GM21515 (cell line): ENCODE measurements around the gene ELK3.
"Not testable (repeated sequence)": the region's sequence is repeated elsewhere in the genome, so short reads cannot be mapped to it uniquely, and the experiment has no call there.

ENCODE experiments used
- ATAC-seq: cut with Tn5 transposase; IDR thresholded peaks from one replicate; pipeline ENCODE4 v1.9.1; 2021; ENCODE audit not compliant: unreplicated experiment

The ELK3 gene

DNA sequence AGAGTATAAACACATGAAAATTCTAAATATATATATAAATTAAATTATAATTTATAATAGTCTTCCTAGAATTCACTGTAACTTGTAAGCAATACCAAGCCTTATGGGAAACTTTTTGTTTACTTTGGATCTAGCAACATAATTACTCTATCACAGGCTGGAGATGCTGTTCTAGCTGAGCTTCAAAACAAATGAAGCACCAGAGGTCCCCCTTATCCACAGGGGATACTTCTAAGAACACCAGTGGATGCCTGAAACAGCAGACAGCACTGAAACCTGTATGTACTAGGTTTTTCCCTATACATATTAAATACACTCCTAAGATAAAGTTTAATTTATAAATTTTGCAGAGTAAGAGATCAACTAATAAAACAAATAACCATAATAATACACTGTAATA is 109.5 kb downstream of the ELK3 start:
- no peak for ATAC-seq

DNA sequence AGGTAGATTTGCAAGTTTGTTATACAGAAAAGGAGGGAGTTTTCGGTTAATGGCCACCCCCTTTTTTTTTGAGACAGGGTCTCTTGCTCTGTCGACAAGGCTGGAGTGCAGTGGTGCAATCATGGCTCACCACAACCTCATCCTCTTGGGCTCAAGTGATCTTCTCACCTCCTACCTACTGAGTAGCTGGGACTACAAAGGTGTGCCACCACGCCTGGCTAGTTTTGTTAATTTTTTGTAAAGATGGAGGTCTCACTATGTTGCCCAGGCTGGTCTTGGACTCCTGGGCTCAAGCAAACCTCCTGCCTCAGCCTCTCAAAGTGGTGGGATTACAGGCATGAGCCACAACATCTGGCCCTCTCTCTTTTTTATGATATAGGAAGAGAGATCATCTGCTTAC is 111.5 kb downstream of the ELK3 start:
- ATAC-seq = no peak

DNA sequence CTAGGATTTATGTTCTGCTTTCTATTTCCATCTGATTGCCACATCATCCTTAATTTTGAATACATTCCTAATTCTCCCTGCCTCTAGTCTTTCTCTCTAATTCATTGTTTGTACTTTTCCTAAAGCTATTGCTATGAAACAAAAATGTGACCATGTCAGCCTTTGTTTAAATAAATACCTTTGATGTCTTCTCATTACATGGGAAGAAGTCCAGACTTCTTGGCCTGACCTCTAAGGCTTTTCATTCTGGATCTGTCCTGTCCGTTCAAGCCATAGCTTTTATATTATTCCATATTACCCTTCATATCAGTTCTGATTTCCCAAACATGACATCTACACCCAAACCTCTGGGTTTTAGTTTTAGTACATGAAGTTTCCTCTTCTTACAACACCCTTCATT is 114.7 kb downstream of the ELK3 start:
- no peak for ATAC-seq

DNA sequence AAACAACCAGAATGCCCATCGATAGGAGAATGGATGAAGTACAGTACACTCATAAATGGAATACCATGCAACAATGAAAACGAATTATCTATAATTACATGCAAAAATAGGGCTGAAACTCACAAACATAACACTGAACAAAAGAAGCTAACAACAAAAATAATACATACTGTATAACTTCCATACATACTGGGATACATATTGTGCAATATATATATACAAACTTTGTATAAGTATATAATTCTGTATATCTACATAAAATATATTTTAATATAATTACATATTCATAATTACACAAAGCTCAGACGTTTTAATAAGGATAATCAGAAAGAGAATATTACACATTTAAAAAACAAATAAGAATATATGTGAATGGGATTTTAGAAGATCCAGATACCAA is 115.9 kb downstream of the ELK3 start:
- no peak for ATAC-seq

DNA sequence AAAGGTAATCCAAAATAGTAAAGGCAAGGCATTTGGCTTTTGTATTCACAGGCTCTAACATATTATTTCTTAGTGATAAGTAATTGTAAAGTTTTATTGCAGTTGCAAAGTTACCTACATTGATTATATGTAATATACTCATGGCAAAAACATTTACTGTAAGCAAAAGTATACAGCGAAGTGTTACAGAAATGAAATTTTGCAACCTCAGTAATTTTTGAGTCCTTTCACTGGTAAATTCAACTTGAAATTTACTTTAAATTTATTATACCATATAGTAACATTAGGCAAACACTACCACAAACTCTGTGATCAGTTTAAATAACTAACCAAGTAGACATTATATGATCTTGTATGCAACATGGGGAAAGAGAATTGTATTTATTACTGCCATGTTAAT is 117.0 kb downstream of the ELK3 start:
- no peak for ATAC-seq

DNA sequence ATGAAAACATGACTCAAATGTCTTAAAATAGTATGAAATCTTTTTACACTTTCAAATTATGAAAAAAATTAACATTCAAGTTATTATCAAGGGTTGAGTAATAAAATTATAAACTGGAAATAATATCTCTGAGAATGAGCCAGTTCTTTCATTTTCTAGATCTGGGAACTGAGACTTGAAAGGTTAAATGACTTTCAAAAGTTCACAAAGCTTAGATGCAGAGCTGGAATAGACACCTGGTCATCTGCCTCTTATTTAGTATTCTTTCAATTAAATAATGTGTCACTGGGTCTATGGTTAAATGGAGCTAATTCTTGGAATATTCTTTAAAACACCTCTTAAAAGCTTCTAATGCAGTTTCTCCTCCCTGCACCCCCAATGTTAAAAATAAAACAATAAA is 119.4 kb downstream of the ELK3 start:
- ATAC-seq = no peak

DNA sequence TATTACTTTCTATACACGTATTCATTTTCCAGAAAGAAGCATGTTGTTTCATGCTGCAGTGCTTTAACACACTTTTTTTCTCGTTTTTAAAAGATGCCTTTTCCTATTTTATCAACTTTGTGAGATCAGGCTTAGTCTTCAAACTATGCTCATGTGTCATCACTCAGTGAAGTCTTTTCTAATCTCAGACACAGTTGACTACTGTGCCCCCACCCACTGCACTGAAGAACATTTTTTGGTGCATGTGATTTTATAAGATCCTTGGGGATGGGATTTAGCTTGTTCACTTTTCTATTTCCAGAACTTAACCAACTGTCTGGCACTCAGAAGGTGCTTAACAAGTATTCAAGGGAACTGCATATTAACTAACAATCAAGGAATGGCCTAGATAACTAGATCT is 120.5 kb downstream of the ELK3 start:
- ATAC-seq = no peak

DNA sequence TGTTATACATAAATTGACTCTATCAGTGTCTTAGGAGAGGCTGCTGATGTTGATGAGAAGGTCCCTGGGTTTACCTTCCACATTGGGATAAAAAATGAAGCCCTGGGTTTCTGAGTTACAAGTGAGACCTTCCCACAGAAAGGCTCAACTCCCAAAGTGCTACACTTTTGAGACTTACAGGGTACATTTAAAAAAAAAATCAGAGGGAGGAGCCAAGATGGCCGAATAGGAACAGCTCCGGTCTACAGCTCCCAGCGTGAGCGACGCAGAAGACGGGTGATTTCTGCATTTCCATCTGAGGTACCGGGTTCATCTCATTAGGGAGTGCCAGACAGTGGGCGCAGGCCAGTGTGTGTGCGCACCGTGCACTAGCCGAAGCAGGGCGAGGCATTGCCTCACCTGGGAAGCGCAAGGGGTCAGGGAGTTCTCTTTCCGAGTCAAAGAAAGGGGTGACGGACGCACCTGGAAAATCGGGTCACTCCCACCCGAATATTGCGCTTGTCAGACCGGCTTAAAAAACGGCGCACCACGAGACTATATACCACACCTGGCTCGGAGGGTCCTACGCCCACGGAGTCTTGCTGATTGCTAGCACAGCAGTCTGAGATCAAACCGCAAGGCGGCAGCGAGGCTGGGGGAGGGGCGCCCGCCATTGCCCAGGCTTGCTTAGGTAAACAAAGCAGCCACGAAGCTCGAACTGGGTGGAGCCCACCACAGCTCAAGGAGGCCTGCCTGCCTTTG is 121.7 kb downstream of the ELK3 start:
- not testable (repeated sequence) for ATAC-seq

DNA sequence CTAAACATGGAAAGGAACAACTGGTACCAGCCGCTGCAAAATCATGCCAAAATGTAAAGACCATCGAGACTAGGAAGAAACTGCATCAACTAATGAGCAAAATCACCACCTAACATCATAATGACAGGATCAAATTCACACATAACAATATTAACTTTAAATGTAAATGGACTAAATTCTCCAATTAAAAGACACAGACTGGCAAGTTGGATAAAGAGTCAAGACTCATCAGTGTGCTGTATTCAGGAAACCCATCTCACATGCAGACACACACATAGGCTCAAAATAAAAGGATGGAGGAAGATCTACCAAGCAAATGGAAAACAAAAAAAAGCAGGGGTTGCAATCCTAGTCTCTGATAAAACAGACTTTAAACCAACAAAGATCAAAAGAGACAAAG is 123.6 kb downstream of the ELK3 start:
- ATAC-seq = not testable (repeated sequence)
